Neuron (in vitro differentiated cells): ENCODE measurements around the gene CYP27C1.
"Not testable (repeated sequence)": the region's sequence is repeated elsewhere in the genome, so short reads cannot be mapped to it uniquely, and the experiment has no call there.

Experiments
- H2AFZ ChIP-seq: one replicate; pipeline ENCODE4 v1.6.1; 2013; ENCODE audit warnings: low read depth, mild to moderate bottlenecking, inconsistent platforms, low read length, moderate library complexity
- H3K27me3 ChIP-seq: one replicate; pipeline ENCODE4 v1.6.1; 2013; ENCODE audit warnings: low read length; ENCODE audit not compliant: insufficient read depth
- H3K36me3 ChIP-seq: one replicate; pipeline ENCODE4 v1.6.1; 2013; ENCODE audit warnings: low read length; ENCODE audit not compliant: insufficient read depth
- H3K4me1 ChIP-seq: one replicate; pipeline ENCODE4 v1.6.1; 2013; ENCODE audit warnings: low read length; ENCODE audit not compliant: insufficient read depth
- H3K4me3 ChIP-seq: 2 replicates; pipeline ENCODE4 v1.5.1; 2013; ENCODE audit warnings: mild to moderate bottlenecking, low read length, moderate library complexity
- H3K9me3 ChIP-seq: one replicate; pipeline ENCODE4 v1.6.1; 2013; ENCODE audit warnings: low read length

Gene CYP27C1

DNA sequence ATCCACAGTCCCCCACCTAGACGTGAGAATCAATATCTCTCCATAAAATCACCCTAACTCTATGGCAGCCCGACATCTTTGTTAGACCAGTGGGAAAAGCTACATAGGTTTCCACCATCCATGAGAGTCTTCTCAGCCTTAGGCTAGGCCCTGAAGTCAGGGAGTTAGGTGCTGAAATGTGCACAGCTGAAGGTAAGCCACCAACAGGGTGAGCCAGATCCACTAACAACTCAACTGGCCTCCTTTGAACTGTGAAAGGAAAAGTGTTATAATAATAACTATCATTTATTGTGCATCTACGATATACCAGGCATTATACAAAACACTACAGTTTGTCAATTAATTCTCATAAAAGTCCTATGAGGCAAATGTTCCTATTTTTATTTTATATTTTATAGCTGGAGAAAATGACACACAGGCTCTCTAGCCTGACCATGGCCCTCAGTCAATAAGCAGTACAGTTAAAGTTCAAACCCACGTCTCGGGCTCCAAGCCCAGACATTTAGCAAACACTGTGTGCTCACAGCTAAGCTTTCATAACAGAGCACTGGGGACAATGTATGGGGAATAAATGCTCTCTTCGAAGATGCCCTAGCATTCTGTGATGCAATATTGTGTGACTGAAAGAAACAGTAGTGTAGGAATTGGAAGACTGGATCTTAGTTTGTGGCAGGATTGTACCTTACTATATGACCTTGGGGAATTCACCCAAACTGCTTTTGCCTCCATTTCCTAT, 11.2 kb upstream of the CYP27C1 start:
- Histone ChIP-seq H3K27me3 (no peaks in the 10 kb centered on the region), H3K4me1 (no peaks in the 10 kb centered on the region), H3K4me3 (no peak overlapping the region), H3K9me3 (no peaks in the 10 kb centered on the region), H3K36me3 (no peaks in the 10 kb centered on the region), H2AFZ (no peak overlapping the region)

GRCh38 chr2:127229555-127229954, 9.5 kb upstream of the CYP27C1 start:
- no peak overlapping the region for H2AFZ ChIP-seq
- H3K36me3 ChIP-seq, result no peaks in the 10 kb centered on the region
- H3K4me1 ChIP-seq, result no peaks in the 10 kb centered on the region
- no peaks in the 10 kb centered on the region for H3K27me3 ChIP-seq
- no peaks in the 10 kb centered on the region for H3K9me3 ChIP-seq
- no peak overlapping the region for H3K4me3 ChIP-seq

- Histone ChIP-seq H3K36me3 (no peaks in the 10 kb centered on the region), H2AFZ (no peak overlapping the region), H3K4me3 (no peak overlapping the region), H3K9me3 (no peaks in the 10 kb centered on the region), H3K27me3 (no peaks in the 10 kb centered on the region), H3K4me1 (no peaks in the 10 kb centered on the region)
Observed at GRCh38 chr2:127228102-127228501, 8.0 kb upstream of the CYP27C1 start.

GRCh38 chr2:127227264-127227660, 7.2 kb upstream of the CYP27C1 start:
- not testable (repeated sequence) for H3K4me1 ChIP-seq, H3K27me3 ChIP-seq, H3K4me3 ChIP-seq, H3K36me3 ChIP-seq, H3K9me3 ChIP-seq, H2AFZ ChIP-seq

DNA sequence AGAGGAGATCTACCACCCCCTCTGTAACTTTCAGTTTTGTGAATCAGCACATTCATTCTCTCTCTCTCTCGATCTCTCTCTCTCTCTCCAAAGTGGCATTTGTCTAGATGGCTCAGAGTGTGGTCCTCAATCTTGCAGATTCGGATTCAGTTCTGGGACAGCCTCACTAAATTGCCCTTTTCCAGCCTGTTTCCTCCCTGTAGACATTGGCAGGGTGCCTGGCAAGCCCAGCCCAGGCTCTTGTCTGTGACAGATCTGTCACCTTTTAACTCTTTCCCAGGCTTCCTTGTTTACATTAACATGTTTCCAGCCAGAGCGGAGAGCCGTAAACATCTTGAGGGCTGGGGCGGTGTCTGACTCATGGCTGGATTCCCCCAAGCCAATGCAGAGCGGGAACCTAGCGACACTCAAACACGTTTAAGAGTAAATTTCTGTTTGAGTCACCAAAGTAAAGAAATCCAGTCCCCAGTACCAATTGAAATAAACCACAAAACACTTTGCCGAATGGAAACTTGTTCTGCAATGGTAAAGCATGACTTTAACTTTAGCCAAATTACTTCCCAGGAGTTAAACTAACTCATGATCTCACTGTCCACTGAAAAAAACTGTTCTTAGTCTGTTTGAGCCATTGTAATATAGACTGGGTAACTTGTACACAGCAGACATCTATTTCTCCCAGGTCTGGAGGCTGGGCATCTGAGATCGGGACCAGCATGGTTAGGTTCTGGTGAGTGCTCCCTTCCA, 6.6 kb upstream of the CYP27C1 start:
- Histone ChIP-seq H3K4me3 (no peak overlapping the region), H2AFZ (no peak overlapping the region), H3K27me3 (no peaks in the 10 kb centered on the region), H3K4me1 (no peaks in the 10 kb centered on the region), H3K36me3 (no peaks in the 10 kb centered on the region), H3K9me3 (no peaks in the 10 kb centered on the region)

DNA sequence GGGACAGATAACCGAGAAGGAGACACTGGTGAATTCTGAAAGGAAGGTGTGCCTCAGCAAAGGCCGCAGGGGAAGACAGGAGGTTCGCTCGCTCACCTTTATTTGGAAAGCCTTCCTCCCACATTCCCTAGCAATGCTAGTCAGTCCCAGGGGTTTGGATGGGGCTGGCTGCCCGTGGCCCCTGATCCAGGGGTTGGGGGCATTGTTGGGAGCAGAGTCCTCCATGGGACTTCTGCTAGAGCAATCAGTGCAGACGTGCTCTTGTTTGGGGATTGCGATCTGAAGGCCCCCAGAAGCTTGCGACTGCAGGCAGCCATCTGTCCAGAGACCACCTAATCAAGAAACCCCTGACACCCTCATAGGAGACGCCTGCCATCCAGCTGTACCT, 6.0 kb upstream of the CYP27C1 start:
- H3K36me3 ChIP-seq, result no peaks in the 10 kb centered on the region
- no peaks in the 10 kb centered on the region for H3K4me1 ChIP-seq
- H3K4me3 ChIP-seq, result no peak overlapping the region
- H2AFZ ChIP-seq, result no peak overlapping the region
- H3K27me3 ChIP-seq, result no peaks in the 10 kb centered on the region
- H3K9me3 ChIP-seq, result no peaks in the 10 kb centered on the region

- Histone ChIP-seq H2AFZ (no peak overlapping the region), H3K4me3 (no peak overlapping the region), H3K36me3 (no peaks in the 10 kb centered on the region)
Observed at GRCh38 chr2:127225186-127225960, 5.3 kb upstream of the CYP27C1 start.

DNA sequence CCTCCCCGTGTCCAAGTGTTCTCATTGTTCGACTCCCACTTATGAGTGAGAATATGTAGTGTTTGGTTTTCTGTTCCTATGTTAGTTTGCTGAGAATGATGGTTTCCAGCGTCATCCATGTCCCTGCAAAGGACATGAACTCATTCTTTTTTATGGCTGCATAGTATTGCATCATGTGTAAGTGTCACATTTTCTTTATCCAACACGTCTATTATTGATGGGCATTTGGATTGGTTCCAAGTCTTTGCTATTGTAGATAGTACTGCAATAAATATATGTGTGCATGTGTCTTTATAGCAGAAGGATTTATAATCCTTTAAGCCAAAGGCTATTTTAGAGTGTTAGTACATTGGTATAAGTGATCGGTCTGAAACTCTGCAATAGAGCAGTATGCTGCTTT, 4.0 kb upstream of the CYP27C1 start:
- not testable (repeated sequence) for H3K36me3 ChIP-seq, H3K4me1 ChIP-seq, H2AFZ ChIP-seq, H3K4me3 ChIP-seq, H3K27me3 ChIP-seq, H3K9me3 ChIP-seq

More at GRCh38 chr2:127225186-127225960, 5.3 kb upstream of the CYP27C1 start:
- H3K27me3 ChIP-seq, result no peaks in the 10 kb centered on the region
- H3K4me1 ChIP-seq, result peaks cover 2% of the 10 kb centered on the region
- no peaks in the 10 kb centered on the region for H3K9me3 ChIP-seq

- H3K27me3 ChIP-seq, result no peaks in the 10 kb centered on the region
- H2AFZ ChIP-seq, result peak overlapping the region; percentile 59
- H3K9me3 ChIP-seq, result no peaks in the 10 kb centered on the region
- H3K4me1 ChIP-seq, result peaks cover 2% of the 10 kb centered on the region
- H3K4me3 ChIP-seq, result peak overlapping the region; percentile 83
- no peaks in the 10 kb centered on the region for H3K36me3 ChIP-seq
Observed at GRCh38 chr2:127220768-127221527, 849 bp upstream of the CYP27C1 start.

GRCh38 chr2:127219171-127220070, 678 bp downstream of the CYP27C1 start:
- no peaks in the 10 kb centered on the region for H3K27me3 ChIP-seq
- H3K4me3 ChIP-seq, result peak overlapping the region; percentile 83
- no peaks in the 10 kb centered on the region for H3K9me3 ChIP-seq
- peak overlapping the region; percentile 59 for H2AFZ ChIP-seq
- H3K36me3 ChIP-seq, result no peaks in the 10 kb centered on the region
- H3K4me1 ChIP-seq, result peaks cover 2% of the 10 kb centered on the region

DNA sequence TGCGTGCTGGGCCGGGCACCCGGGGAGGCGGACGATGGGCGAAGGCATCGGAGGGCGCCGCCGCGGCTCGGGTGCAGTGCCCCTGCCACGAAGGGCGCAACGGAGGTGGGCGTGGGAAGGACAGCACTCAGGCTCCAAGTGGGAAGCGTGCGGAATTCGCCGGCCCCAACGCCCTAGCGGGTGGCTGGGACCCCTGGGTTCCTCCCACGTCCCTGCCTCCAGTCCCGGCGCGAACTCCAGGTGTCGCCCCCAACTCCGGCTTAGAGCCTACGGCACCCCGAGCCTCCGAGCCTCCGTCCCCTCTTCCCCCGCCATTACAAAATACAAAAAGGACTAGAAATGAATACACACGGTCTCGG, 1.3 kb downstream of the CYP27C1 start:
- Histone ChIP-seq H2AFZ (peak overlapping the region; percentile 59), H3K4me1 (peaks cover 2% of the 10 kb centered on the region), H3K36me3 (no peaks in the 10 kb centered on the region), H3K4me3 (peak overlapping the region; percentile 83), H3K27me3 (no peaks in the 10 kb centered on the region), H3K9me3 (no peaks in the 10 kb centered on the region)
